ENCODE results near the gene MAN1A1. TPM values are rescaled to one million over a fixed set of nuclear protein-coding genes. Genes with fewer than 3 reads are reported as not detected.

The MAN1A1 gene
- polyA plus RNA-seq, 1 experiment = 1.6 TPM

- ChIA-PET CTCF (interaction anchor here (1.8 to 2.1 kb wide), 2 partner anchors 10 to 13 kb away, joined by 5 to 12 read pairs; no protein-coding TSS in a partner anchor), POLR2A (no interaction called here)
- no peak for DNase-seq (ENCODE audit: low read depth)
- Histone ChIP-seq H3K36me3 (ENCODE audit: control insufficient read depth, insufficient read depth, low read length) (no peaks in the 10 kb centered on the region), H3K4me3 (ENCODE audit: low read depth, low read length) (no peak overlapping the region), H3K27me3 (ENCODE audit: control insufficient read depth, insufficient read depth, low read length) (no peaks in the 10 kb centered on the region; the same call in 1 of the 2 replicates)
- TF ChIP-seq CTCF (IDR thresholded peaks at IDR 0.05; ENCODE audit: insufficient read depth, low read depth, low read length) = no peak
These were observed 206.9 kb downstream of the MAN1A1 start for GRCh38 chr6:119142637-119143036.

DNA sequence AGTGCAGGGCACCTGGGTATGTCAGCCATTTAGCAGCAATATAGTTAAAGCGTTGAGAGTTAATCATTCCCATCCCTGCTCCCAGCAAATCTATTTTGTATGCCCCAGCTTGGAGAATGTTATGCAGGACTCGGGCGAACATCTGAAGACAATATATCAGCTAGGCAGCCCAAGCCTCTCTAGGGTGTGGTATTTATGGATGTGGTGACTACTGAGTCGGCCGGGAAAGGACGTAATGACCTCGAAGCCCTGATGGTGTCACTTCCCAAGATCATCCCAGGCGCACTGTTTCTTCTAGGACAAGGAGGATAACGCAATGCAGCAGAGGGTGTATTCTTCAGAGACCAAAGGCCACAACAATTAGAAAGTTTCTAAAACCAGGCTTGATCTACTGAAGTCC is 207.5 kb downstream of the MAN1A1 start:
- POLR2A ChIA-PET = no interaction called here
- no peaks in the 10 kb centered on the region for H3K36me3 ChIP-seq (ENCODE audit: control insufficient read depth, insufficient read depth, low read length)
- H3K4me3 ChIP-seq (ENCODE audit: low read depth, low read length) = no peak overlapping the region
- CTCF ChIA-PET = interaction anchor here (1.4 to 2.1 kb wide), 3 partner anchors 9 to 15 kb away, joined by 3 to 12 read pairs (median 5); no protein-coding TSS in a partner anchor
- no peak for DNase-seq (ENCODE audit: low read depth)
- H3K27me3 ChIP-seq (ENCODE audit: control insufficient read depth, insufficient read depth, low read length) = no peaks in the 10 kb centered on the region; the same call in 1 of the 2 replicates
- TF ChIP-seq CTCF (IDR thresholded peaks at IDR 0.05; ENCODE audit: insufficient read depth, low read depth, low read length) = no peak

DNA sequence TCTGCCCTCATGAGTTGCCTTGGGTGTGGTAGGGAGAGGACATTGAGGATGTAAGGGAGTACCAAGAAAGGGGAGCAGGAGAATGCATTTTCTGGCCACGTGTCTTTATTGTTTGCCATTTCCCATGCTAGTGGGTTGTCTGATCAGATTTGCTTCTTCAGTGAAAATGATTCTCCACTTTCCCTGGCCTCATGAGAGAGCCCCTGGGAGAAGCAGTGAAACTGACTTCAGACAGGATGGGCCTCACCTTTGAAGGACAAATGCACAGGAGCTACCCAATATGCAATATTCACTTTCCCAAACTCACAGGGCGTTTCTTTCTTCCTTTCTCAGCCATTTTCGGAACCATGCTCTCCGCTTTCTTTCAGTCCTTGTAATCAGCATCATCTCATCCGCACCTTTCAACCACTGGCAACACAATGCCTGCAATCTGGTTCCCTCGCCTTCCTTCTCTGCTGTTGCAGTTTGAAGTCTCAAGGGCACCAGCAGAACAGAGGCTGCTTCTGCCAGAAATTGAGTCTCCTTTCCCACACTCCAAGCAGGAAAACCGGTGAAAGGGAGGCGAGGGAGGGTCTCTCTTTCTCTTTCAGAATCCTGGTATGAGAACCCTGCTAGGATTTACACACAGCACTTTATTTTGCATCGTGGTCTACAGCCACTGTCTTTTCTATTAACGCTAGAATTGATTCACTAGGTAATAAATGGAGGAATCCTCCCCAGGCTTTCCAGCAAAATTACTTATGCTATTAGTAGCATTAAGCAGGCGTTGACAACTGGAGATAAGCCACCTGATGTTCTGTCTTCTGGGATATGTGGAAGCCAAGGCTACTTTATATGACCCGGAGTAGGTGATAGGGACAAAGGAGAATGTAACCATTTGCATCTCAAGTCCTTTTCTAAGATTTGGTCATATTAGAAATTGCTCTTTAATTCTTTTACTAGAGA is 209.1 kb downstream of the MAN1A1 start:
- ChIA-PET POLR2A (interaction anchor here (0.7 kb wide), 1 partner anchor 44 kb away, joined by 7 read pairs; no protein-coding TSS in a partner anchor), CTCF (interaction anchor here (1.9 kb wide), 2 partner anchors 8 to 11 kb away, joined by 5 to 10 read pairs; no protein-coding TSS in a partner anchor)
- no peak for TF ChIP-seq CTCF (IDR thresholded peaks at IDR 0.05; ENCODE audit: insufficient read depth, low read depth, low read length)

GRCh38 chr6:119138906-119139541 is 210.5 kb downstream of the MAN1A1 start:
- no peaks in the 10 kb centered on the region; the same call in 1 of the 2 replicates for H3K27me3 ChIP-seq (ENCODE audit: control insufficient read depth, insufficient read depth, low read length)
- POLR2A ChIA-PET = no interaction called here
- no peak overlapping the region for H3K4me3 ChIP-seq (ENCODE audit: low read depth, low read length)
- H3K36me3 ChIP-seq (ENCODE audit: control insufficient read depth, insufficient read depth, low read length) = no peaks in the 10 kb centered on the region
- DNase-seq (ENCODE audit: low read depth) = no peak
- CTCF ChIA-PET = interaction anchor here (1.9 kb wide), 2 partner anchors 10 kb away, joined by 5 to 10 read pairs; no protein-coding TSS in a partner anchor
- TF ChIP-seq CTCF (IDR thresholded peaks at IDR 0.05; ENCODE audit: insufficient read depth, low read depth, low read length) = no peak

More for the DNA sequence above, 209.1 kb downstream of the MAN1A1 start:
- no peak for DNase-seq (ENCODE audit: low read depth)
- no peaks in the 10 kb centered on the region; the same call in 1 of the 2 replicates for H3K27me3 ChIP-seq (ENCODE audit: control insufficient read depth, insufficient read depth, low read length)
- H3K36me3 ChIP-seq (ENCODE audit: control insufficient read depth, insufficient read depth, low read length) = no peaks in the 10 kb centered on the region
- H3K4me3 ChIP-seq (ENCODE audit: low read depth, low read length) = no peak overlapping the region

Data from BJ (cell line).